Activated naive CD4-positive, alpha-beta T cell treated with anti-CD3 and anti-CD28 coated beads, Interleukin-2, amount 50 U/mL, for 24 hours (primary cell): ENCODE data around the gene GPR27.

Experiments
- H3K27ac Mint-ChIP-seq: one replicate; pipeline ENCODE4 v1.8.0; 2021; ENCODE audit warnings: mild to moderate bottlenecking, mixed read lengths
- H3K27me3 Mint-ChIP-seq: one replicate; pipeline ENCODE4 v1.8.0; 2021; ENCODE audit warnings: mixed read lengths
- H3K36me3 Mint-ChIP-seq: one replicate; pipeline ENCODE4 v1.8.0; 2021; ENCODE audit warnings: mixed read lengths
- H3K4me1 Mint-ChIP-seq: one replicate; pipeline ENCODE4 v1.8.0; 2021; ENCODE audit warnings: mixed read lengths
- H3K4me3 Mint-ChIP-seq: one replicate; pipeline ENCODE4 v1.8.0; 2021; ENCODE audit warnings: mild to moderate bottlenecking, mixed read lengths
- H3K9me3 Mint-ChIP-seq: one replicate; pipeline ENCODE4 v1.8.0; 2021; ENCODE audit warnings: mixed read lengths

The GPR27 gene

GRCh38 chr3:71791634-71792033 lies 38.0 kb downstream of the GPR27 start:
- no peak overlapping the region for H3K27ac Mint-ChIP-seq
- no peaks in the 10 kb centered on the region for H3K9me3 Mint-ChIP-seq
- H3K36me3 Mint-ChIP-seq = no peaks in the 10 kb centered on the region
- H3K4me1 Mint-ChIP-seq = no peaks in the 10 kb centered on the region
- peaks cover 12% of the 10 kb centered on the region for H3K27me3 Mint-ChIP-seq
- H3K4me3 Mint-ChIP-seq = no peak overlapping the region

DNA sequence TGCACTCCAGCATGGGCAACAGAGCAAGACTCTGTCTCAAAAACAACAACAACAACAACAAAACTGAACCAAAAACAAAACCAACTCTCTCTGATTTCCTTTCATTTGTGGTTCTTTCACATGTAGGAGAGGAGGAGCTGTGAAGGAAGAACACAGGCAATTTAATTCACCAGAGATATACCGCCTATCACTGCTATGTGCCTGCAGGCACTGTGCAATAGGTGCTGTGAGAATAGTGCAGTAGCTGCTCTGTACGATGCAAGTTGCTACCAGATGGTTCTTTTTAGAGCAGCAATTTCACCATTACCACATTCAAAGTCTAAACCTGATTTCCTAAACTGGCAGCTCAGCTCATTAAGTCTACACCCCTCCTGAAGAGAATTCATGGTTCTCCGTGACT lies 42.6 kb downstream of the GPR27 start:
- Mint-ChIP-seq H3K4me3 (no peak overlapping the region), H3K27ac (no peak overlapping the region)

GRCh38 chr3:71797455-71797854 lies 43.8 kb downstream of the GPR27 start:
- no peak overlapping the region for H3K4me3 Mint-ChIP-seq
- H3K4me1 Mint-ChIP-seq = no peaks in the 10 kb centered on the region
- H3K27ac Mint-ChIP-seq = no peak overlapping the region
- peaks cover 14% of the 10 kb centered on the region for H3K27me3 Mint-ChIP-seq
- no peaks in the 10 kb centered on the region for H3K9me3 Mint-ChIP-seq
- H3K36me3 Mint-ChIP-seq = no peaks in the 10 kb centered on the region

More for the DNA sequence above, 42.6 kb downstream of the GPR27 start:
- H3K4me1 Mint-ChIP-seq = no peaks in the 10 kb centered on the region
- H3K9me3 Mint-ChIP-seq = no peaks in the 10 kb centered on the region
- no peaks in the 10 kb centered on the region for H3K36me3 Mint-ChIP-seq
- H3K27me3 Mint-ChIP-seq = peaks cover 11% of the 10 kb centered on the region

- Mint-ChIP-seq H3K27me3 (peaks cover 11% of the 10 kb centered on the region), H3K4me3 (no peak overlapping the region), H3K4me1 (no peaks in the 10 kb centered on the region), H3K36me3 (no peaks in the 10 kb centered on the region), H3K9me3 (no peaks in the 10 kb centered on the region), H3K27ac (no peak overlapping the region)
Measured at GRCh38 chr3:71800023-71800422, 46.4 kb downstream of the GPR27 start.

DNA sequence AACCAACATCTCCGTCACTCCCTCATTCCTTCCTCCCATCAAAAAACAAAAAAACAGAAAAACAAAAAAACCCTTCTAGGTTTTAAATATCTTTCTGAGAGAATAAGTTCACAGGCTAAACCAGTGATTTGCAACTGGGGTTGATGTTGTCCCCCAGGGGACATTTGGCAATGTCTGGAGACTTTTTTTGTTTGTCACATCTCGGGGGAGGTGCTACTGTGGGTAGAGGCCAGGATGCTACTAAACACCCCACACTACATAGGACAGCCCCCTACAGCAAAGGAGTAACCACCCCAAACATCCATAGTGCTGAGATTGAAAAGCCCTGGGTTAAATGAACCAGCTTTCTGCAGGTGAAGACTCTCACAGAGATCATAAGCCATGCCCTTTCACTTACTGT lies 48.3 kb downstream of the GPR27 start:
- Mint-ChIP-seq H3K4me1 (no peaks in the 10 kb centered on the region), H3K36me3 (no peaks in the 10 kb centered on the region), H3K9me3 (no peaks in the 10 kb centered on the region), H3K4me3 (no peak overlapping the region), H3K27me3 (peaks cover 10% of the 10 kb centered on the region), H3K27ac (no peak overlapping the region)

DNA sequence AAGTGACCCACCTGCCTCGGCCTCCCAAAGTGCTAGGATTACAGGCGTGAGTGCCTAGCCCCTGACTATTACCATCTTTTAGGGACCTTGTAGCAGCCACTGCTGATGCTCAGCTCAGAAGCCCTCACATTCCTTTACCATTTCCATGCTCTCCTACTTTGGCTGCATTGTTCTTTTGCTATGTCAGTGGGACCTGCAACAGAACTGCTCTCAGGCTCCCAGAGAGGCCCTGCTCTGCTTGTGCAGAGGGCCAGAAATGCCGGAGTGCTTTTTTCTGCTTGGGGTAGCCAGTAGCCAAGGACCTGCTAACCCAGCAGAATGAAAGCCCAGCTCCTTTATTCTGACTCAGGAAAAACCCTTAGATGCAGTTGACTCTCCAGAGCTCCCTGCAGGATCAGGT lies 49.6 kb downstream of the GPR27 start:
- H3K36me3 Mint-ChIP-seq = no peaks in the 10 kb centered on the region
- no peaks in the 10 kb centered on the region for H3K4me1 Mint-ChIP-seq
- H3K4me3 Mint-ChIP-seq = no peak overlapping the region
- H3K9me3 Mint-ChIP-seq = no peaks in the 10 kb centered on the region
- H3K27ac Mint-ChIP-seq = no peak overlapping the region
- H3K27me3 Mint-ChIP-seq = peaks cover 10% of the 10 kb centered on the region

GRCh38 chr3:71805199-71805598 lies 51.5 kb downstream of the GPR27 start:
- H3K9me3 Mint-ChIP-seq = no peaks in the 10 kb centered on the region
- no peaks in the 10 kb centered on the region for H3K36me3 Mint-ChIP-seq
- H3K4me1 Mint-ChIP-seq = no peaks in the 10 kb centered on the region
- H3K4me3 Mint-ChIP-seq = no peak overlapping the region
- H3K27ac Mint-ChIP-seq = no peak overlapping the region
- H3K27me3 Mint-ChIP-seq = peaks cover 6% of the 10 kb centered on the region

- H3K9me3 Mint-ChIP-seq = no peaks in the 10 kb centered on the region
- H3K27me3 Mint-ChIP-seq = peaks cover 5% of the 10 kb centered on the region
- no peak overlapping the region for H3K27ac Mint-ChIP-seq
- no peak overlapping the region for H3K4me3 Mint-ChIP-seq
- H3K4me1 Mint-ChIP-seq = no peaks in the 10 kb centered on the region
- no peaks in the 10 kb centered on the region for H3K36me3 Mint-ChIP-seq
Measured at GRCh38 chr3:71805691-71806090, 52.0 kb downstream of the GPR27 start.
